IPS-20b (cell line): ENCODE results near the gene SLC37A3.

Experiments used
- H3K27ac ChIP-seq: one replicate; pipeline ENCODE4 v1.5.1; 2013; ENCODE audit warnings: low read length
- H3K27me3 ChIP-seq: 2 replicates; pipeline ENCODE4 v1.6.1; 2013; ENCODE audit warnings: mild to moderate bottlenecking, low read length, inconsistent platforms; ENCODE audit not compliant: insufficient read depth
- H3K36me3 ChIP-seq: 2 replicates; pipeline ENCODE4 v1.6.1; 2013; ENCODE audit warnings: low read depth, mild to moderate bottlenecking, inconsistent platforms, low read length, moderate library complexity; ENCODE audit not compliant: insufficient read depth
- H3K4me1 ChIP-seq: 2 replicates; pipeline ENCODE4 v1.6.1; 2013; ENCODE audit warnings: mild to moderate bottlenecking, control low read depth, inconsistent platforms, low read length, moderate library complexity; ENCODE audit not compliant: insufficient read depth
- H3K4me3 ChIP-seq: 2 replicates; pipeline ENCODE4 v1.5.1; 2013; ENCODE audit warnings: mild to moderate bottlenecking, low read length, inconsistent platforms
- H3K9ac ChIP-seq: 2 replicates; pipeline ENCODE4 v1.6.1; 2013; ENCODE audit warnings: low read depth, mild to moderate bottlenecking, inconsistent platforms, low read length, moderate library complexity
- H3K9me3 ChIP-seq: 2 replicates; pipeline ENCODE4 v1.6.1; 2013; ENCODE audit warnings: mild to moderate bottlenecking, low read depth, low read length, inconsistent platforms; ENCODE audit not compliant: insufficient read depth

SLC37A3 gene

GRCh38 chr7:140398821-140399220 lies 491 bp upstream of the SLC37A3 start:
- Histone ChIP-seq H3K4me3 (peak overlapping the region; percentile 98; the same call in 1 of the 2 replicates), H3K9ac (no peak overlapping the region), H3K27me3 (no peaks in the 10 kb centered on the region), H3K9me3 (no peaks in the 10 kb centered on the region), H3K4me1 (peaks cover 5% of the 10 kb centered on the region; the same call in 1 of the 2 replicates), H3K27ac (no peak overlapping the region), H3K36me3 (no peaks in the 10 kb centered on the region)

GRCh38 chr7:140393756-140394306 lies 4.5 kb downstream of the SLC37A3 start:
- no peak overlapping the region for H3K9ac ChIP-seq
- H3K27ac ChIP-seq = no peak overlapping the region
- peaks cover 24% of the 10 kb centered on the region; the same call in 1 of the 2 replicates for H3K4me1 ChIP-seq
- no peaks in the 10 kb centered on the region for H3K9me3 ChIP-seq
- H3K27me3 ChIP-seq = no peaks in the 10 kb centered on the region
- H3K36me3 ChIP-seq = no peaks in the 10 kb centered on the region
- no peak overlapping the region for H3K4me3 ChIP-seq

DNA sequence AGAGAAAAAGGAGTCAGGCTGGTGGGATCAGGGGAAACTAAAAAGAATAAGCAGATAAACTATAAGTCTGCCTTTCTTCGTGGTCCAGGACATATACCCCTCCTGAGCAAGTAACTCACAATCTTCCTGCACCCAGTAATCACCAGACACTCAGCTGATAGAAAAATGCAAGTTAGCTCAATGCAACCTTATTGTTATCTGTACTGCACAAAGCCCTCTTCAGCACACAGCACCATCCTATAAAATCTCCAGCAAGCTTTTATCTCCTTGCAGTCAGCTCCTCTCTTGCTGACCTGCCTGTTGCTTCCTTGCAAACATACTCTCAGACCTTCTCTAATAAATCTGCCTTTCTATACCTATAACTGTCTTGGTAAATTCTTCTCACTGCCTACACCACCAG lies 6.7 kb downstream of the SLC37A3 start:
- H3K9ac ChIP-seq = no peak overlapping the region
- H3K36me3 ChIP-seq = 0 out of 2 replicates have a peak, but pooled peaks cover under 1% of the 10 kb centered on the region
- H3K27ac ChIP-seq = no peak overlapping the region
- no peaks in the 10 kb centered on the region for H3K27me3 ChIP-seq
- H3K9me3 ChIP-seq = no peaks in the 10 kb centered on the region
- peaks cover 25% of the 10 kb centered on the region; the same call in 1 of the 2 replicates for H3K4me1 ChIP-seq
- no peak overlapping the region for H3K4me3 ChIP-seq

DNA sequence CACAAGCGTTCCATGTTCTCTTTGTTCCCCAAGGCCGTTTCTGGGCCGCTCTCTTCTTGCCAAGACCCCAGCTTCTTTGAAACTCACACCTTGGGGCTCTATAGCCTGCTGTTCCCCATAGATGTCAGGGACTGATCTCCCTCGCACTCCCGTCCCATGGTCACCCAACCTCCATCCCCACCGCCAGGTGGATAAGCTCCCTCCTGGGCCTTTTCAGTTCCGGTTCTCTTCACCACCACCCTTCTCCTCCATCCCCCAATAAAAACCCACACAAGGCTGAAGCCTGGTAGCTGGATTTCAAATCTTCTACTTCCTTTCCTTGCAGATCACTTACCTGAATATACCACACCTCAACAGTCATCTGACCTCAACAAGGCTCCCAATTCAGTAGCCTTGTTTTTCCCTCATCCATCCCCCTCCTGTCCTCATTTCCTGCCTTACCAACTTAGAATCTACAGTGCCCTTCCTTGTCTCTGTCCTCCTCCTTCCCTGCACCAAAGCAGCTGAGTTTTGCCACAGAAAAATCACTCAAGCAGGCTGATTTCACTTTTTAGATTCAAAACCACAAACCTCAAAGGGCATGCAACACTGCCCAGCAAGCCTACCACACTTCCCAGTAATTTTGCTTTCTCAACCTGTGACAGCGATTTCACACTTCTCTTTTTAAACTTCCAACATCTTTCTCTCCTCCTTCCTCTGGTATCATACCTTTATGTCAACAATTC lies 7.7 kb downstream of the SLC37A3 start:
- Histone ChIP-seq H3K4me1 (peaks cover 25% of the 10 kb centered on the region; the same call in 1 of the 2 replicates), H3K27ac (no peak overlapping the region), H3K36me3 (0 out of 2 replicates have a peak, but pooled peaks cover 4% of the 10 kb centered on the region), H3K9ac (peak overlapping the region; percentile 40; the same call in 1 of the 2 replicates), H3K4me3 (no peak overlapping the region), H3K27me3 (no peaks in the 10 kb centered on the region), H3K9me3 (no peaks in the 10 kb centered on the region)

GRCh38 chr7:140390034-140390433 lies 8.3 kb downstream of the SLC37A3 start:
- Histone ChIP-seq H3K36me3 (0 out of 2 replicates have a peak, but pooled peaks cover 4% of the 10 kb centered on the region), H3K27ac (no peak overlapping the region), H3K4me3 (no peak overlapping the region), H3K9me3 (no peaks in the 10 kb centered on the region), H3K9ac (peak overlapping the region; percentile 40; the same call in 1 of the 2 replicates), H3K4me1 (peaks cover 25% of the 10 kb centered on the region; the same call in 1 of the 2 replicates), H3K27me3 (no peaks in the 10 kb centered on the region)

DNA sequence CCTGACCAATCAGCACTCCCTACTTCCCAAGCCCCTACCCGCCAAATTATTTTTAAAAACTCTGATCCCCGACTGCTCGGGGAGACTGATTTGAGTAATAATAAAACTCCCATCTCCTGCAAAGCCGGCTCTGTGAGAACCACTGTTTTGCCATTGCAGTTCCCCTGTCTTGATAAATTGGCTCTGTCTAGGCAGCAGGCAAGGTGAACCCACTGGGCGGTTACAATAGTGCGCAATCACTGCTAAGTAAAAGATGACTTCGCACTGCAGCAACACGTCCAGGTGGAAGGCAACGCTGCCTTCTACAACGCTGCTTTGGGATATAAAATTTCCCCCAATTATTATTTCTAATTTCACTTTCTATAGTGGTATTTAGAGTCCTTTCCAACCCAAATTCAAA lies 8.9 kb downstream of the SLC37A3 start:
- Histone ChIP-seq H3K4me1 (peaks cover 25% of the 10 kb centered on the region; the same call in 1 of the 2 replicates), H3K27me3 (no peaks in the 10 kb centered on the region), H3K9ac (no peak overlapping the region), H3K4me3 (0 out of 2 replicates have a peak overlapping the region, but pooled peaks have one; percentile 15), H3K9me3 (no peaks in the 10 kb centered on the region), H3K27ac (no peak overlapping the region), H3K36me3 (0 out of 2 replicates have a peak, but pooled peaks cover 4% of the 10 kb centered on the region)

GRCh38 chr7:140384894-140385545 lies 13.3 kb downstream of the SLC37A3 start:
- no peak overlapping the region for H3K4me3 ChIP-seq
- peaks cover 12% of the 10 kb centered on the region; the same call in 1 of the 2 replicates for H3K4me1 ChIP-seq
- peaks cover 29% of the 10 kb centered on the region for H3K36me3 ChIP-seq
- H3K27me3 ChIP-seq = no peaks in the 10 kb centered on the region
- no peak overlapping the region for H3K9ac ChIP-seq
- no peak overlapping the region for H3K27ac ChIP-seq
- H3K9me3 ChIP-seq = no peaks in the 10 kb centered on the region

- Histone ChIP-seq H3K4me1 (peaks cover 4% of the 10 kb centered on the region; the same call in 1 of the 2 replicates), H3K9ac (no peak overlapping the region), H3K9me3 (no peaks in the 10 kb centered on the region), H3K27ac (no peak overlapping the region), H3K36me3 (peaks cover 37% of the 10 kb centered on the region), H3K4me3 (no peak overlapping the region), H3K27me3 (no peaks in the 10 kb centered on the region)
Observed at GRCh38 chr7:140383954-140384713, 14.2 kb downstream of the SLC37A3 start.

DNA sequence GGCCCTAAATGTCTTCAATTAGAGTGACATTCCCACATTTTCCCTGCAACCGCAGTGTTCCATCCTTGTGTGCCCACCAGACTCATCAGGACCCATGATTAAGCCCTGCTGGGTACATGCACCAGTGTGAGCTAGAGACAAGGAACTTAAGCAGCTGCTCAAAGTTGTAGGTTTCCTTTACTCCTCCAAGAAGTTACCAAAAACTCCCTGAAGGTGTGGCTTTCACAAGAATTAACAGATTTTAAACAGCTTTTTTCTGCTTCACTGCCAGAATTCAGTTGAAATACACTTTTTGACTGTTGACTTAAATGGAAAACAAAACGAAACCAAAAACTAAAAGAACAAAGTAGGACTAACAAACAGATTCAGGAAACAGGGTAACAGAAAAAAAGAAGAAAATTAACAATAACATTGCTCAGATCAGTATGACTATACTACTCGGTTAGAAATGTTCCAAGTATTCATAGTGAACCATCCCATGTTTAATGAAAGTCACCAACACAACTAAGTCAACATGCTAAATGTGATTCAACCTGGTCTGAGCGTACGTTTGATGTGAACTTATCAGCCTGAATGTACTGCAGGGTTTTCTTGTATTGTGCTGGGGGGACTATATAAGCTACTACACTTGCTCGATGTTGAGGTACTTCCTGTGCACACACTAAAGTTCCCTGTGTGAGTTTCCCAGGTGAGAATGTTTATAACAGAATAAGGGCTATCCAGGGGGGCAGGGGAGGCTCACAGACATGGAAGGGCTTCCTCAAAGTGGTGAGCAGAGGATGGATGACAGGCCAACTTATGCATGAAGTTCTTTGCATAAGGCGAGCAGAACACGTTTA lies 22.2 kb downstream of the SLC37A3 start:
- H3K27ac ChIP-seq = no peak overlapping the region
- H3K36me3 ChIP-seq = peaks cover 49% of the 10 kb centered on the region
- no peak overlapping the region for H3K9ac ChIP-seq
- no peaks in the 10 kb centered on the region for H3K4me1 ChIP-seq
- H3K4me3 ChIP-seq = no peak overlapping the region
- no peaks in the 10 kb centered on the region for H3K9me3 ChIP-seq
- H3K27me3 ChIP-seq = no peaks in the 10 kb centered on the region

DNA sequence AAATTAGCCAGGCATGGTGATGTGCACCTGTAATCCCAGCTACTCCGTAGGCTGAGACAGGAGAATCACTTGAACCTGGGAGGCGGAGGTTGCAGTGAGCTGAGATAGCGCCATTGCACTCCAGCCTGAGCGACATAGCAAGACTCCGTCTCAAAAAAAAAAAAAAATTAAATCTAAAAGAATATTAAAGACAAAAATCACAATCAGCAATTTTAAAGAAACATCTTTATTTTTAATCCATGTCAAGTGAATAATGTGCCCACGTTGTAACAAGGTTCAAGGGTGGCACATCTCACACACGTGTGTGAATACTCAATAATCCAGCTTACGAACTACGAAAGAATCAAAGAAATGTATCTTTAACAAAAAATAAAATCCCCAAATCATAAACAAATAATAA lies 23.0 kb downstream of the SLC37A3 start:
- Histone ChIP-seq H3K4me1 (no peaks in the 10 kb centered on the region), H3K4me3 (no peak overlapping the region), H3K9ac (no peak overlapping the region), H3K9me3 (no peaks in the 10 kb centered on the region), H3K27ac (no peak overlapping the region), H3K27me3 (no peaks in the 10 kb centered on the region), H3K36me3 (peaks cover 45% of the 10 kb centered on the region)
